Heart left ventricle (tissue), 16 donors: ENCODE measurements around the gene ORM1. TPM values are rescaled to one million over a fixed set of nuclear protein-coding genes. Genes with fewer than 3 reads are reported as not detected.

Source experiments
- ATAC-seq, 4 donors: fragments of 200-7000 bp; cut with Tn5 transposase; one replicate each; pipeline ENCODE4 v1.9.1; 2020 to 2022; ENCODE audit warnings: moderate library complexity in 4 of 4, mild to moderate bottlenecking in 3 of 4, moderate number of reproducible peaks in 1 of 4
- DNase-seq, 5 donors: peaks; one replicate each; pipeline ENCODE4 v3.0.0-alpha.2; 2020
- H3K27ac ChIP-seq, 12 donors: fragments of 200-600 bp; sonication (generic) in 4 of 12; one replicate each; pipeline versions ENCODE4 v1.5.0 to v1.8.0; 2016 to 2022; ENCODE audit warnings: mild to moderate bottlenecking in 2 of 12
- H3K27me3 ChIP-seq, 9 donors: fragments of 200-600 bp; sonication (generic) in 2 of 9; one replicate each; pipeline versions ENCODE4 v1.5.1 to v1.8.0; 2016 to 2022; ENCODE audit warnings: mild to moderate bottlenecking in 3 of 9
- H3K36me3 ChIP-seq, 9 donors: fragments of 200-600 bp; sonication (generic) in 2 of 9; one replicate each; pipeline versions ENCODE4 v1.5.0 to v1.8.0; 2018 to 2022; ENCODE audit warnings: mild to moderate bottlenecking in 2 of 9
- H3K4me1 ChIP-seq, 12 donors: fragments of 200-600 bp; sonication (generic) in 4 of 12; one replicate each; pipeline versions ENCODE4 v1.5.0 to v1.8.0; 2016 to 2022; ENCODE audit warnings: mild to moderate bottlenecking in 3 of 12
- H3K4me3 ChIP-seq, 12 donors: fragments of 200-600 bp; sonication (generic) in 4 of 12; one replicate each; pipeline versions ENCODE4 v1.5.0 to v1.8.0; 2017 to 2022; ENCODE audit warnings: mild to moderate bottlenecking in 9 of 12, moderate library complexity in 4 of 12
- H3K9me3 ChIP-seq, 12 donors: fragments of 200-600 bp; sonication (generic) in 4 of 12; one replicate each; pipeline versions ENCODE4 v1.5.0 to v1.8.0; 2016 to 2022; ENCODE audit warnings: mild to moderate bottlenecking in 1 of 12
- POLR2A ChIP-seq, 2 donors: fragments of 450-650 bp; IDR thresholded peaks; one replicate each; pipeline ENCODE4 v1.6.1; 2017; ENCODE audit warnings: antibody characterized with exemption in 2 of 2, mild to moderate bottlenecking in 2 of 2, moderate library complexity in 2 of 2
- WGBS, 4 donors: extraction: QIAGEN DNeasy Blood & Tissue Kit in 2 of 4; methylation state at CpG; one replicate each; pipeline versions ENCODE4 v1.1.5 to v1.1.7; 2013 to 2018; 5-methylcytosine and 5-hydroxymethylcytosine counted together
- intact Hi-C, 10 donors: fragments of 100-400 bp; cut with DNase I; formaldehyde crosslinking; loops; one replicate each; pipeline versions ENCODE4 v1.11.1 to v1.14.2; 2022
- polyA plus RNA-seq, 2 donors: library from polyadenylated mRNA; stranded (reverse); fragments of 200-250 nt; gene quantifications; one replicate each; pipeline ENCODE4 v1.2.3, GENCODE V29; 2013
- total RNA-seq, 9 donors: library from RNA; depleted of rRNA in 2 of 9; stranded (reverse); fragments of >200 nt in 2 of 9; fragmentation: NEBNext Ultra II Directional in 3 of 9; extraction: Animal tissue kit (Norgen Biotek cat#: 25700) in 3 of 9; gene quantifications; one replicate each; pipeline versions ENCODE4 v1.1.0 to v1.2.4, GENCODE V29; 2016 to 2023
- TF ChIP-seq, protein P1 (sequence below), 12 donors: fragments of 200-600 bp; sonication (generic) in 4 of 12; IDR thresholded peaks; one replicate each; pipeline versions ENCODE4 v1.5.0 to v1.8.0; 2018 to 2022; ENCODE audit warnings: antibody characterized with exemption in 12 of 12, mild to moderate bottlenecking in 5 of 12
- donor health status: ischemic (EF 13 %, LVEDD 7.1; RV severe dilation, severe dysfunction).
- donor health status: healthy with polysubstance abuse.
- donor health status: DM: no; HTN: yes; CAD: no.
- donor health status: DM: no; HTN: no; CAD: no.
- donor health status: ischemic (EF 25% LVEDD 6.9; RV normal size, moderate dysfunction).
- donor health status: ischemic (EF 25% LVEDD 5.7; RV mildly dilated, moderate dysfunction).
- donor health status: healthy.
- donor health status: DM: yes; HTN: yes; CAD: no.
- donor health status: ischemic (EF 35%, LVEDD 5.7; RV mildly dilated, moderate dysfunction).
- donor health status: nonischemic (EF 11% LVEDD 7.7; RV severe dilation, severe dysfunction).
- donor health status: DM: yes; HTN: yes; CAD: no.
- donor health status: PGD.
- donor health status: ischemic (EF 29% LVEDD 5.4; RV normal size, mild dysfunction).
- donor health status: nonischemic (EF 23%, LVEDD 6.1; RV moderate dilation, normal function).

ORM1 gene
- total and polyA plus RNA-seq, 11 donors, result 0.51 to 1.00 (median 0.80) TPM; not detected in 8

GRCh38 chr9:114364134-114365041 lies 41.5 kb downstream of the ORM1 start:
- intact Hi-C loops, result no loop called here
- H3K27ac ChIP-seq, result peak overlapping the region in 1 of 12 donors; percentile 83
- no peak for TF ChIP-seq POLR2A (IDR thresholded peaks at IDR 0.05)
- TF ChIP-seq, protein P1, sequence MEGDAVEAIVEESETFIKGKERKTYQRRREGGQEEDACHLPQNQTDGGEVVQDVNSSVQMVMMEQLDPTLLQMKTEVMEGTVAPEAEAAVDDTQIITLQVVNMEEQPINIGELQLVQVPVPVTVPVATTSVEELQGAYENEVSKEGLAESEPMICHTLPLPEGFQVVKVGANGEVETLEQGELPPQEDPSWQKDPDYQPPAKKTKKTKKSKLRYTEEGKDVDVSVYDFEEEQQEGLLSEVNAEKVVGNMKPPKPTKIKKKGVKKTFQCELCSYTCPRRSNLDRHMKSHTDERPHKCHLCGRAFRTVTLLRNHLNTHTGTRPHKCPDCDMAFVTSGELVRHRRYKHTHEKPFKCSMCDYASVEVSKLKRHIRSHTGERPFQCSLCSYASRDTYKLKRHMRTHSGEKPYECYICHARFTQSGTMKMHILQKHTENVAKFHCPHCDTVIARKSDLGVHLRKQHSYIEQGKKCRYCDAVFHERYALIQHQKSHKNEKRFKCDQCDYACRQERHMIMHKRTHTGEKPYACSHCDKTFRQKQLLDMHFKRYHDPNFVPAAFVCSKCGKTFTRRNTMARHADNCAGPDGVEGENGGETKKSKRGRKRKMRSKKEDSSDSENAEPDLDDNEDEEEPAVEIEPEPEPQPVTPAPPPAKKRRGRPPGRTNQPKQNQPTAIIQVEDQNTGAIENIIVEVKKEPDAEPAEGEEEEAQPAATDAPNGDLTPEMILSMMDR (IDR thresholded peaks at IDR 0.05), result no peak
- peaks cover 0 to 59% (median 0%) of the 10 kb centered on the region in 12 donors for H3K4me1 ChIP-seq
- H3K27me3 ChIP-seq, result no peaks in the 10 kb centered on the region
- H3K36me3 ChIP-seq, result peaks cover 2 to 95% (median 86%) of the 10 kb centered on the region in 9 donors
- WGBS, 4 donors, result 67 to 86% (median 73%) methylated on average over 6 of the region's 6 CpGs
- DNase-seq, result no peak
- no peaks in the 10 kb centered on the region for H3K9me3 ChIP-seq
- peak in 1 of 4 donors; percentile 20 for ATAC-seq
- H3K4me3 ChIP-seq, result no peak overlapping the region

DNA sequence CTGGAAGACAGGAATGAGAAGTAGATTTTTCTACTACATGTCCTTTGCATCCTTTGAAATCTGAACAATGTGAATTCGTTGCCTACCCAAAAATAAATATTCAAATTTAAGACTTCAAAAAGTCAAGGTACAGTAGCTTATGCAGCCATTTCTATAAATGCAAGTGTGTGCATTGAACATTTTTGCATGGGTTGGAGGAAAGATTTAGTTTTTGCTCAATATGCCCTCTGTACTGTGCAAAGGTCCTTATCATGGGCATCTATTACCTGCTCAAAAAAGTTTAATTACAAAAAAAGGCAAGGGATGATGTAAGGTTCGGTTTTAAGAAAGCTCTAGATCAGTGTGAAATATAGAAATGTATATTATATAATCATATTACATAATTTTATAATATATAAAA lies 42.3 kb downstream of the ORM1 start:
- no peak overlapping the region for H3K4me3 ChIP-seq
- H3K4me1 ChIP-seq, result peaks cover 0 to 67% (median 0%) of the 10 kb centered on the region in 12 donors
- H3K9me3 ChIP-seq, result no peaks in the 10 kb centered on the region
- WGBS, 4 donors, result 90 to 95% (median 93%) methylated on average over 2 of the region's 2 CpGs
- H3K36me3 ChIP-seq, result peaks cover 2 to 91% (median 78%) of the 10 kb centered on the region in 9 donors
- ATAC-seq (no peak), DNase-seq (no peak)
- no peaks in the 10 kb centered on the region for H3K27me3 ChIP-seq
- intact Hi-C loops, result no loop called here
- H3K27ac ChIP-seq, result peak overlapping the region in 1 of 12 donors; percentile 83
- TF ChIP-seq, protein P1 (IDR thresholded peaks at IDR 0.05), result no peak
- TF ChIP-seq POLR2A (IDR thresholded peaks at IDR 0.05), result no peak

DNA sequence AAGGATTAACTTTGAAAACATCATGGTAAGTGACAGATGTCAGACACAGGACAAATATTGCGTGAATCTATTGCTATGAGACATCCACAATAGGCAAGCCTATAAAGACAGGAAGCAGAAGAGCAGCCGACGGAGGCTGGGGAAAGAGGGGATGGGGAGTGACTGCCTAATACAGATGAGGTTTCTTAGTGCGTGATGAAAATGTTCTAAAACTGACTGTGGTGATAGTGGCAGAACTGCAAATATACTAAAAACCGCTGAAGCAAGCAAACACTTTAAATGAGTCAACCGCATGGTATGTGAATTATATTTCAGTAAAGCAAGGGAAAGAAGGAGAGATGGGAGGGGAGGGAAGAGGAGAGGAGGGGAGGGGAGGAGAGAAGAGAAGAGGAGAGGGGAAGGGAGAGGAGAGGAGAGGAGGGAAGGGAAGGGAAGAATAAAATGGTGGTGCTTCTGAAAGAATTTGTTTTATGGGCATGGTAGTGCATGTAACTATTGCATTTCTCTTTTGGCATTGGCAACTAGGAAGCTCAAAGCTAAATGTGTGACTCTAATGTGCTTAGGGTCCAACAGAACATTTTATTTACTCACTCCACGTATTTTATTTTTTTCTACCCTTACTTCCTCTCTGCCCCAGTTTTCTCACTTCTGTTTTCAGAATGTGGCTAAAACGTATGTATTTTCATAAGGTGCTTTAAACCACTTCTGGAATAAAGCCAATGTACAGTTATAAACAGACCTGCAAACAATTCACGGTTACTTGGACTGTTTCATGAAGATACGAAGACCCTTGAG lies 43.6 kb downstream of the ORM1 start:
- no peaks in the 10 kb centered on the region for H3K9me3 ChIP-seq
- ATAC-seq (no peak), DNase-seq (no peak)
- H3K4me3 ChIP-seq, result no peak overlapping the region
- peaks cover 2 to 90% (median 65%) of the 10 kb centered on the region in 9 donors for H3K36me3 ChIP-seq
- TF ChIP-seq POLR2A (IDR thresholded peaks at IDR 0.05), result no peak
- TF ChIP-seq, protein P1 (IDR thresholded peaks at IDR 0.05), result no peak
- peaks cover 0 to 80% (median 0%) of the 10 kb centered on the region in 12 donors for H3K4me1 ChIP-seq
- no peaks in the 10 kb centered on the region for H3K27me3 ChIP-seq
- 73 to 80% (median 77%) methylated on average over 10 of the region's 10 CpGs for WGBS, 4 donors
- H3K27ac ChIP-seq, result peak overlapping the region in 2 of 12 donors; percentile 3 to 83
- intact Hi-C loops, result no loop called here

- peaks cover 0 to 84% (median 57%) of the 10 kb centered on the region in 9 donors for H3K36me3 ChIP-seq
- ATAC-seq, result no peak
- no peaks in the 10 kb centered on the region for H3K9me3 ChIP-seq
- DNase-seq, result no peak
- intact Hi-C loops, result no loop called here
- H3K4me3 ChIP-seq, result no peak overlapping the region
- TF ChIP-seq, protein P1 (IDR thresholded peaks at IDR 0.05), result no peak
- no peak for TF ChIP-seq POLR2A (IDR thresholded peaks at IDR 0.05)
- H3K27ac ChIP-seq, result peak overlapping the region in 3 of 12 donors; percentile 13 to 83 (median 37)
- H3K4me1 ChIP-seq, result peaks cover 0 to 88% (median 5%) of the 10 kb centered on the region in 12 donors
- H3K27me3 ChIP-seq, result no peaks in the 10 kb centered on the region
- 85 to 100% (median 94%) methylated on average over 4 to 6 of the region's 6 CpGs for WGBS, 4 donors
Measured at GRCh38 chr9:114367366-114367765, 44.5 kb downstream of the ORM1 start.
